Esophagus muscularis mucosa (tissue), 4 donors: ENCODE results near the gene WWOX.

Source experiments
- CTCF ChIP-seq, 3 experiments: fragments of 200-600 bp in 2 of 3; fragments of 450-650 bp in 1 of 3; sonication (generic) in 2 of 3; IDR thresholded peaks; one replicate each; pipeline ENCODE4 v1.5.1; 2017 to 2019; ENCODE audit warnings: antibody characterized with exemption in 3 of 3, mild to moderate bottlenecking in 2 of 3, moderate library complexity in 1 of 3
- EP300 ChIP-seq: sonication (generic); formaldehyde crosslinking; IDR thresholded peaks from one replicate; pipeline ENCODE4 v1.6.1; 2017; ENCODE audit warnings: antibody characterized with exemption
- POLR2A ChIP-seq: fragments of 450-650 bp; IDR thresholded peaks from one replicate; pipeline ENCODE4 v1.6.1; 2017; ENCODE audit warnings: antibody characterized with exemption, moderate library complexity, mild to moderate bottlenecking, low read depth
- POLR2AphosphoS5 ChIP-seq, 2 donors: sonication (generic); formaldehyde crosslinking; IDR thresholded peaks; one replicate each; pipeline ENCODE4 v1.6.1; 2017; ENCODE audit warnings: antibody characterized with exemption in 2 of 2

- TF ChIP-seq EP300 (no peak), POLR2AphosphoS5 (IDR thresholded peaks at IDR 0.05) (no peak), CTCF (IDR thresholded peaks at IDR 0.05) (no peak), POLR2A (no peak)
These were observed 281.6 kb downstream of the WWOX start for GRCh38 chr16:78381060-78381459.
